Measurements from ENCODE around the gene RIIAD1.

GRCh38 chr1:151689494-151689893 lies 31.8 kb upstream of the RIIAD1 start:
- TF ChIP-seq, protein P1, sequence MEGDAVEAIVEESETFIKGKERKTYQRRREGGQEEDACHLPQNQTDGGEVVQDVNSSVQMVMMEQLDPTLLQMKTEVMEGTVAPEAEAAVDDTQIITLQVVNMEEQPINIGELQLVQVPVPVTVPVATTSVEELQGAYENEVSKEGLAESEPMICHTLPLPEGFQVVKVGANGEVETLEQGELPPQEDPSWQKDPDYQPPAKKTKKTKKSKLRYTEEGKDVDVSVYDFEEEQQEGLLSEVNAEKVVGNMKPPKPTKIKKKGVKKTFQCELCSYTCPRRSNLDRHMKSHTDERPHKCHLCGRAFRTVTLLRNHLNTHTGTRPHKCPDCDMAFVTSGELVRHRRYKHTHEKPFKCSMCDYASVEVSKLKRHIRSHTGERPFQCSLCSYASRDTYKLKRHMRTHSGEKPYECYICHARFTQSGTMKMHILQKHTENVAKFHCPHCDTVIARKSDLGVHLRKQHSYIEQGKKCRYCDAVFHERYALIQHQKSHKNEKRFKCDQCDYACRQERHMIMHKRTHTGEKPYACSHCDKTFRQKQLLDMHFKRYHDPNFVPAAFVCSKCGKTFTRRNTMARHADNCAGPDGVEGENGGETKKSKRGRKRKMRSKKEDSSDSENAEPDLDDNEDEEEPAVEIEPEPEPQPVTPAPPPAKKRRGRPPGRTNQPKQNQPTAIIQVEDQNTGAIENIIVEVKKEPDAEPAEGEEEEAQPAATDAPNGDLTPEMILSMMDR (IDR thresholded peaks at IDR 0.05): no peak
- TF ChIP-seq EP300 (IDR thresholded peaks at IDR 0.05; ENCODE audit: borderline replicate concordance in 1 of 2, low read depth in 1 of 2, low read length in 1 of 2): no peak
- TF ChIP-seq NFIC (IDR thresholded peaks at IDR 0.05; ENCODE audit: borderline replicate concordance): no peak
- no peak for TF ChIP-seq MEF2A (IDR thresholded peaks at IDR 0.05; ENCODE audit: borderline replicate concordance, low read depth)
- no peak for TF ChIP-seq POLR2AphosphoS5 (IDR thresholded peaks at IDR 0.05; ENCODE audit: low read depth, low read length)
- TF ChIP-seq MXI1 (IDR thresholded peaks at IDR 0.05; ENCODE audit: low read depth, low read length): no peak
- no peak for TF ChIP-seq RFX5 (IDR thresholded peaks at IDR 0.05; ENCODE audit: low read length)
- no peak for TF ChIP-seq MAX (IDR thresholded peaks at IDR 0.05; ENCODE audit: low read depth)
- TF ChIP-seq FOXJ3 (CRISPR knock-in tag; IDR thresholded peaks at IDR 0.05): no peak
- no peak for TF ChIP-seq REST (IDR thresholded peaks at IDR 0.05; ENCODE audit: low read depth, low read length)
- no peak for TF ChIP-seq TAF1 (IDR thresholded peaks at IDR 0.05; ENCODE audit: borderline replicate concordance, low read depth, low read length)
- no peak for TF ChIP-seq RCOR1 (IDR thresholded peaks at IDR 0.05; ENCODE audit: low read length)
- TF ChIP-seq TCF12 (IDR thresholded peaks at IDR 0.05): no peak
- no peak for TF ChIP-seq JUND (IDR thresholded peaks at IDR 0.05)

All from SK-N-SH (cell line).